Measurements from ENCODE around the gene CEP95.

DNA sequence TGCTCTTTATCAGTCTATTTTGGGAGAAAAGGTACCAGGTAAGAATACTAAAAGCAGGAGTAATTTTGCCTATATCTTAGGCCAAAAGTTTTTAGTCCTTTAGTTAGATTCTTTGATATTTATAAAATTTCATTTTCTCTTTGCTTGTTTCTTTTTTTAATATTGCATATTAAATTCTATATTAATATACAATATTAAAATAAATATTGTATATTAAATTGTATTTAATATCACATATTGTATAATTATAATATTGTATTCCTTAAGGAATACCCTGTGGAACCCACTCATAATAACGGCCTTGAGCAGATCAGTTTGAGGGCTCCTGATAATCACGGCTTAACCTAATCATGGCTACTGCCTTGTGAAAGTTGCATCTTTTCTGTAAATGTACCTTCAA lies 1.9 kb downstream of the CEP95 start:
- TF ChIP-seq, protein P1, sequence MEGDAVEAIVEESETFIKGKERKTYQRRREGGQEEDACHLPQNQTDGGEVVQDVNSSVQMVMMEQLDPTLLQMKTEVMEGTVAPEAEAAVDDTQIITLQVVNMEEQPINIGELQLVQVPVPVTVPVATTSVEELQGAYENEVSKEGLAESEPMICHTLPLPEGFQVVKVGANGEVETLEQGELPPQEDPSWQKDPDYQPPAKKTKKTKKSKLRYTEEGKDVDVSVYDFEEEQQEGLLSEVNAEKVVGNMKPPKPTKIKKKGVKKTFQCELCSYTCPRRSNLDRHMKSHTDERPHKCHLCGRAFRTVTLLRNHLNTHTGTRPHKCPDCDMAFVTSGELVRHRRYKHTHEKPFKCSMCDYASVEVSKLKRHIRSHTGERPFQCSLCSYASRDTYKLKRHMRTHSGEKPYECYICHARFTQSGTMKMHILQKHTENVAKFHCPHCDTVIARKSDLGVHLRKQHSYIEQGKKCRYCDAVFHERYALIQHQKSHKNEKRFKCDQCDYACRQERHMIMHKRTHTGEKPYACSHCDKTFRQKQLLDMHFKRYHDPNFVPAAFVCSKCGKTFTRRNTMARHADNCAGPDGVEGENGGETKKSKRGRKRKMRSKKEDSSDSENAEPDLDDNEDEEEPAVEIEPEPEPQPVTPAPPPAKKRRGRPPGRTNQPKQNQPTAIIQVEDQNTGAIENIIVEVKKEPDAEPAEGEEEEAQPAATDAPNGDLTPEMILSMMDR (IDR thresholded peaks at IDR 0.05 in 4 of 5, conservative IDR thresholded peaks at IDR 0.05 in 1 of 5): no peak
- no peak for TF ChIP-seq POLR2A (IDR thresholded peaks at IDR 0.05)
